Measurements from ENCODE around the gene STON2. TPM values are rescaled to one million over a fixed set of nuclear protein-coding genes. Genes with fewer than 3 reads are reported as not detected.

STON2 gene
- total RNA-seq, 3 donors from 2014 or later (not counting 1 experiment from before 2014, with no cell fraction given): 1.7 to 4.8 (median 3.8) TPM

GRCh38 chr14:81220830-81221578 is 179.1 kb downstream of the STON2 start, which contains the start of gene GTF2A1:
TSS of gene GTF2A1 (minus strand) at chr14:81220959. CDS start at chr14:81220518, 441 bp downstream.
- Mint-ChIP-seq H3K9me3 (no peaks in the 10 kb centered on the region), H3K27ac (peak within 1 kb of the TSS; percentile 99 to 100), H3K4me3 (peak within 1 kb of the TSS; percentile 100), H3K27me3 (ENCODE audit: low read depth in 2 of 2) (peaks cover 0 to 3% of the 10 kb centered on the region in 2 donors), H3K36me3 (peaks cover 7% of the 10 kb centered on the region), H3K4me1 (peaks cover 32 to 42% of the 10 kb centered on the region in 2 donors)
- Histone ChIP-seq H3K4me3 (ENCODE audit: low read length) (peak within 1 kb of the TSS; percentile 98), H3K36me3 (ENCODE audit: control insufficient read depth, insufficient read depth, low read length) (peaks cover 4% of the 10 kb centered on the region), H3K9me3 (ENCODE audit: control insufficient read depth, insufficient read depth, low read length) (no peaks in the 10 kb centered on the region), H3K27me3 (ENCODE audit: control insufficient read depth, insufficient read depth, low read length) (no peaks in the 10 kb centered on the region), H3K4me1 (ENCODE audit: control insufficient read depth, insufficient read depth, low read length) (peaks cover 14% of the 10 kb centered on the region), H3K27ac (ENCODE audit: low read length) (peak within 1 kb of the TSS; percentile 100)
- no peak for TF ChIP-seq CTCF (IDR thresholded peaks at IDR 0.05)
- DNase-seq (peak; percentile 94 to 98), ATAC-seq (peak; percentile 70 to 92 (median 78))
- intact Hi-C loops (cut with micrococcal nuclease): loop anchor here (1.0 kb wide), 1 partner anchor 290 kb away; no protein-coding TSS in a partner anchor
- under 1% methylated on average over 83 of the region's 84 CpGs for WGBS (ENCODE audit: insufficient coverage)

GRCh38 chr14:81220580-81220829 is 179.6 kb downstream of the STON2 start:
- Histone ChIP-seq H3K9me3 (ENCODE audit: control insufficient read depth, insufficient read depth, low read length) (no peaks in the 10 kb centered on the region), H3K27ac (ENCODE audit: low read length) (peak overlapping the region; percentile 94), H3K4me1 (ENCODE audit: control insufficient read depth, insufficient read depth, low read length) (peaks cover 14% of the 10 kb centered on the region), H3K36me3 (ENCODE audit: control insufficient read depth, insufficient read depth, low read length) (peaks cover 9% of the 10 kb centered on the region), H3K27me3 (ENCODE audit: control insufficient read depth, insufficient read depth, low read length) (no peaks in the 10 kb centered on the region), H3K4me3 (ENCODE audit: low read length) (peak overlapping the region; percentile 97)
- H3K27ac Mint-ChIP-seq: peak overlapping the region; percentile 99 to 100
- peaks cover 7% of the 10 kb centered on the region for H3K36me3 Mint-ChIP-seq
- H3K27me3 Mint-ChIP-seq (ENCODE audit: low read depth in 2 of 2): peaks cover 0 to 3% of the 10 kb centered on the region in 2 donors
- DNase-seq (no peak), ATAC-seq (no peak)
- peak overlapping the region; percentile 98 for H3K4me3 Mint-ChIP-seq
- H3K9me3 Mint-ChIP-seq: no peaks in the 10 kb centered on the region
- 0% methylated on average over 11 of the region's 13 CpGs for WGBS (ENCODE audit: insufficient coverage)
- peaks cover 32 to 42% of the 10 kb centered on the region in 2 donors for H3K4me1 Mint-ChIP-seq
- intact Hi-C loops (cut with micrococcal nuclease): loop anchor here (1.0 kb wide), 1 partner anchor 289 kb away; no protein-coding TSS in a partner anchor
- TF ChIP-seq CTCF (IDR thresholded peaks at IDR 0.05): no peak

GRCh38 chr14:81219759-81220579 is 180.2 kb downstream of the STON2 start:
- H3K27ac Mint-ChIP-seq: peak overlapping the region; percentile 99 to 100
- H3K4me3 ChIP-seq (ENCODE audit: low read length): peak overlapping the region; percentile 97
- H3K27me3 Mint-ChIP-seq (ENCODE audit: low read depth in 2 of 2): peaks cover 0 to 3% of the 10 kb centered on the region in 2 donors
- ATAC-seq: peak; percentile 2 to 5 (median 4)
- under 1% methylated on average over 82 of the region's 84 CpGs for WGBS (ENCODE audit: insufficient coverage)
- peak overlapping the region; percentile 98 for H3K27ac ChIP-seq (ENCODE audit: low read length)
- H3K27me3 ChIP-seq (ENCODE audit: control insufficient read depth, insufficient read depth, low read length): no peaks in the 10 kb centered on the region
- peaks cover 32 to 46% of the 10 kb centered on the region in 2 donors for H3K4me1 Mint-ChIP-seq
- peak overlapping the region; percentile 100 for H3K4me3 Mint-ChIP-seq
- no peak for TF ChIP-seq CTCF (IDR thresholded peaks at IDR 0.05)
- peak; percentile 56 to 81 for DNase-seq
- peaks cover 14% of the 10 kb centered on the region for H3K4me1 ChIP-seq (ENCODE audit: control insufficient read depth, insufficient read depth, low read length)
- no peaks in the 10 kb centered on the region for H3K9me3 ChIP-seq (ENCODE audit: control insufficient read depth, insufficient read depth, low read length)
- intact Hi-C loops (cut with micrococcal nuclease): loop anchor here (1.0 kb wide), 3 partner anchors 50 to 313 kb away; partner anchors contain the start of gene SEL1L
- peaks cover 7% of the 10 kb centered on the region for H3K36me3 Mint-ChIP-seq
- H3K36me3 ChIP-seq (ENCODE audit: control insufficient read depth, insufficient read depth, low read length): peaks cover 14% of the 10 kb centered on the region
- no peaks in the 10 kb centered on the region for H3K9me3 Mint-ChIP-seq
